ENCODE measurements around the gene TPM4. TPM values are rescaled to one million over a fixed set of nuclear protein-coding genes. Genes with fewer than 3 reads are reported as not detected.

The TPM4 gene
- total and polyA plus RNA-seq, 2 of the 8 experiments (the other 6 are each of a cell fraction or from before 2014, with no cell fraction given), result 160 to 359 TPM

- H3K4me3 ChIP-seq (ENCODE audit: extremely low read depth in 1 of 4, insufficient read depth in 2 of 4, low read depth in 3 of 4, low read length in 4 of 4), result no peak overlapping the region
- 85% methylated on average over 3 of the region's 3 CpGs; no CpG with 5 or more reads in 1 of the 2 experiments for WGBS, 2 experiments (ENCODE audit: extremely low coverage in 1 of 2, insufficient coverage in 1 of 2, insufficient read length in 1 of 2, insufficient replicate concordance in 2 of 2, low coverage in 1 of 2, low lambda C conversion rate in 2 of 2, missing lambda C conversion rate in 1 of 2)
- H3K4me2 ChIP-seq (ENCODE audit: insufficient read depth in 1 of 2, low read depth in 2 of 2, low read length in 2 of 2), result no peak overlapping the region
- FAIRE-seq (no peak), DNase-seq (ENCODE audit: low read depth in 1 of 2, low spot score in 2 of 2) (no peak)
- H4K8ac ChIP-seq (ENCODE audit: extremely low read depth, insufficient read depth, low read length), result no peak overlapping the region
- no peaks in the 10 kb centered on the region for H3K4me1 ChIP-seq (replicated peaks in 1 of 4; ENCODE audit: control insufficient read depth in 3 of 4, insufficient read depth in 4 of 4, low read length in 3 of 4)
- no peaks in the 10 kb centered on the region for H3K79me1 ChIP-seq (ENCODE audit: low read depth, low read length)
- no peaks in the 10 kb centered on the region for H3K23me2 ChIP-seq (ENCODE audit: low read depth, low read length)
- H3K27me3 ChIP-seq (replicated peaks in 1 of 4; ENCODE audit: control insufficient read depth in 3 of 4, extremely low read depth in 1 of 4, insufficient read depth in 3 of 4, low read length in 3 of 4), result no peaks in the 10 kb centered on the region
- no peak overlapping the region for H3K4ac ChIP-seq (replicated peaks; ENCODE audit: insufficient read length, low read depth, low read length)
- H2BK5ac ChIP-seq (ENCODE audit: low read depth, low read length), result no peak overlapping the region
- H3K27ac ChIP-seq (ENCODE audit: low read depth, low read length), result no peak overlapping the region
- no peak overlapping the region for H2AFZ ChIP-seq (ENCODE audit: low read length)
- no peak for TF ChIP-seq BRCA1 (IDR thresholded peaks at IDR 0.05; ENCODE audit: low read depth, low read length)
- H4K91ac ChIP-seq (replicated peaks; ENCODE audit: insufficient read length, low read length), result no peak overlapping the region
- POLR2A ChIA-PET (ENCODE audit: partially characterized antibody), result no interaction called here
- CTCF ChIA-PET (ENCODE audit: partially characterized antibody), result no interaction called here
- H3K56ac ChIP-seq (replicated peaks; ENCODE audit: insufficient read length, low read depth, low read length), result no peak overlapping the region
- H2BK120ac ChIP-seq (replicated peaks; ENCODE audit: low read depth, low read length), result no peak overlapping the region
- H2BK20ac ChIP-seq (ENCODE audit: low read length), result no peak overlapping the region
- H3K14ac ChIP-seq (ENCODE audit: insufficient read length), result no peak overlapping the region
- no peak overlapping the region for H4K5ac ChIP-seq (ENCODE audit: insufficient read length, low read depth, low read length)
- no peak overlapping the region for H2BK12ac ChIP-seq (ENCODE audit: low read depth, low read length)
- no peaks in the 10 kb centered on the region for H3K36me3 ChIP-seq (ENCODE audit: control insufficient read depth in 2 of 4, insufficient read depth in 4 of 4, low read length in 3 of 4)
- H3K9ac ChIP-seq (replicated peaks in 1 of 4; ENCODE audit: extremely low read depth in 1 of 4, low read depth in 3 of 4, low read length in 3 of 4), result no peak overlapping the region
- no peaks in the 10 kb centered on the region for H3K79me2 ChIP-seq (ENCODE audit: control insufficient read depth in 1 of 2, insufficient read depth in 2 of 2, low read length in 2 of 2)
- H2AK5ac ChIP-seq (ENCODE audit: low read depth, low read length), result no peak overlapping the region
- no peak overlapping the region for H2BK15ac ChIP-seq (ENCODE audit: low read length)
- H4K20me1 ChIP-seq (replicated peaks in 1 of 2; ENCODE audit: control insufficient read depth in 1 of 2, insufficient read depth in 2 of 2, low read length in 2 of 2), result no peaks in the 10 kb centered on the region
- H3K18ac ChIP-seq (ENCODE audit: extremely low read depth, low read length), result no peak overlapping the region
- H3K9me3 ChIP-seq (ENCODE audit: insufficient read depth in 2 of 2, low read depth in 1 of 2, low read length in 1 of 2), result peaks cover 60 to 87% of the 10 kb centered on the region in 2 experiments
- H3K23ac ChIP-seq (ENCODE audit: insufficient read length), result no peak overlapping the region
These were observed 43.2 kb upstream of the TPM4 start for GRCh38 chr19:16033136-16033530.
